ENCODE measurements around the gene LTBP3.

The LTBP3 gene

DNA sequence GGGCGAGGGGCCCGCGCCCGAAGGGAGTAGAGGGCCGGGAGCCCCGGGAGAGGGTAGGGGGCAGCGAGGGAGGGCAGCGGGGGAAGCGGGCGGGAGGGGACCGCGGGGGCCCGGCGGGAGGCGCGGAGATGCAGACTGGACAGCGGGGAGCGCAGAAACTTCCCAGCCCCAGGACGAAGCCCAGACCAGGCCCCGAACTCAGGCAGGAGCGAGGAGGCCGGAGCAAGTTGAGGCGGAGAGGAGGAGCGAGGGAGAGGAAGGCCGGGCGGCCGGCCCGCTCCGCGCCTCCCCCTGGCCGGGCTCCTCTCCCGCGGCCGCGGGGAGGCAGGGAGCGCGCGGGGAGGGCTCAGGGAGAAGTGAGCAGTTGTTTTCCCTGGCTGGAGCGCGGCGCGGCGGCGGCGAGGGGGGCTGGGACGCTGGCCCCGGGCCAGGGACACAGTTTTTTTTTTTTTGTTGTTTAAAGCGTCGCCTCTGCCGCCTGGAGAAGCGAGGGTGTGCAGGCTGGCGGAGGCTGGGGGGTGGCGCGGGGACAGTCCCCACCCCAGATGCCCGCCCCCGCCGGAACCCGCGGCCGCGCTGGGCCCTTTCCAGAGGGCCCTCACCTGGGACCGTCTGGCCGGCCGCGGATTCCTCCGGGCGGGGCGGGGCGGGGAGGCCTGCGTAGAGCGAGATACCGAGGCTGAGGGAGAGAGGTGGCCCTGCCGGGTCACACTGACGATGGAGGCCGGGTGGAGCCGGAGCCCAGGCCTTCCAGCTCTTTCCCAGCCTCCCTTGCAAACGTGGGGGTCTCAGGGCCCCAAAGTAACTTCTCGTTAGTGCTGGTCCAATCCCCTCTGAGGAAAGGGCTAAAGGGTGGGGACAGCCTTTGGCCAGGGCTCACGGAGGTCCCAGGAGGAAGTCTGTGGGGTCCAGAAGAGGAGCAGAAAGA lies at the start of gene LTBP3:
Gene LTBP3, minus strand, starts transcription at position 358 of the 928 bp plus-strand sequence. CDS start 400 bp downstream, outside the sequence.
- DNase-seq = peak; percentile 73

GRCh38 chr11:65606876-65607613 lies 48.9 kb upstream of the LTBP3 start:
- DNase-seq = peak; percentile 38

DNA sequence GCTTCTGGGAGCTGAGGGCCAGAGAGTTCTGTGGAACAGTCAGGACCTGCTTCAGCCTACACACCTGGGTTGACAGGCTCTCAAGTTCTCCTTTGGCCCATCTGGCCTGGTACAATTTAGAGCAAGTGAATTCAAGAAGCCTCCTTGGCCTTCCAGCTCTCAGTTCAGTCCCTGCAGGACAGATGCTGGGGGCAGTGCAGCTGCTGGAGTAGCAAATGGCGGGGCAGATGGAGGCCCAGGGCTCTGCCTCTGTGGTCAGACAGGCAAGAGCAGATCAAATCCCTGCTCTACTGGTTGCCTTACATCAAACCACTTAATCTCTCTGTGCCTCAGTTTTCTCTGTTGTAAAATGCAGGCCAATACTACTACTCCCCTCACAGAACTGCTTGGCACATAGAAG lies 46.1 kb upstream of the LTBP3 start:
- DNase-seq = no peak

DNA sequence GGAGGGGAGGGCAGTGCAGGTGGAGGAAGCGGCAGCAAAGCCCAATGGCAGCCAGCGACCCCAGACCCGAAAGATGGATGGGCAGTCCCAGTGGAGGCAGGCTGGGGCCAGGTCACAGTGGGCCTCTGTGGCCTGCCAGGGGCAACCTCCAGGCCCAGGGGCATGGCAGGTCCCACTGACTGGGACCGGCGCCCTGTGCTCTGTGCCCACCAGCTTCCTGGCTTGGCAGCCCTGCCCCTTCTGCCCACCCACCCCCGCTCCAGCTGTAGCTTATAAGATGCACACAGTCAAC lies 41.7 kb upstream of the LTBP3 start:
- no peak for DNase-seq

DNA sequence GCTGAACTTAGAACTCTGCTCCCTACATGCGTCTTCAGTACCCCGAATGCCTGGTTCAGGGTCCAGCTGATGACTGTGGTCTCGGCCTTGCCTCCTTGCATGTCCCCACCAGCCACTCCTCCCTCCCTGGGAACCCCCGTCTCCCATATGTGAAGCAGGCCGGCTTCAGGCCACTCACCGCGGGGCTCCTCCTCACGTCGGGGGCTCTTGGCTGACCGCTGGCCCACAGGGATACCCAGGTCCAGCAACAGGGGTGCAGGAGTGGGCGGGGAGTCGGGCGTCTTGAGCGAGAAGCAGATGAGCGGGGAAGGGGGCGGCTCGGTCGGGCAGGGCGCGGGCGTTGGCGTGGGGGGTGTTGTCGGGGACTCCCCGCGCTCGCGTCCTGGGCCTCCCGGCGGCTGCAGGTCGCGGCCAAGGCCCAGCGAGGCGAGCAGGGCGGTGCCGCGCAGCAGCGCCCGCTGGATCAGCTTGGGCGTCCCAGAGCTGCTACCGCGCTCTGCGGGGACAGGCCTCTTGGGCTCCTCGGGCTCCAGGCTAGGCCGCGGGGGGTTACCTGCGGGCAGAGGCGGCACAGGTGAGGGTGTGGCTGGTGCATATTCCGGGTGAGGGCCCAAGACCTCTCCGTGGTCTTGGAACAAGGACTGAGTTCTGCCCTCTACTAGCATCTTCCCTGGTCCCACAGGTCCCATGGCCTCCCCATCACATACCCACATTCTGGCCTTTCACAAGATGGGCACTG lies 41.2 kb upstream of the LTBP3 start:
- DNase-seq = no peak

GRCh38 chr11:65598258-65598699 lies 40.1 kb upstream of the LTBP3 start:
- DNase-seq = no peak

DNA sequence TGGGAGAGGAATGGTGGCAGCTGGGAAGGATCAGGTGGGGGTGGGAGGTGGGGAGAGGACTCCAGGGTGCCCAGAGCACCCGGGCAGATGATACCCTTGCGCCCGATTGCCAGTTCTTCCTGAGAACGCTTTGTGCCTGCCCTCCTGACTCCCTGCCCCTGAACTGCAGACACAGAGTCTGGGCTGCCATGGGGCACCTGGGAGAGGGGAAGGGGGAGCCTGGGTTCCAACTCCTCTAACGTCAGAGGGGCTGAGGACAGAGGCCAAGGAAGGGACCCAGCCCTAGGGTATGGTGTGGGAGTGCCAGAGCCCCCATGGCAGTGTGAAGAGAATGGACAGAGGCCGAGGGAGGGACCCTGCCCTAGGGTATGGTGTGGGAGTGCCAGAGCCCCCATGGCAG lies 38.4 kb upstream of the LTBP3 start:
- DNase-seq = no peak

DNA sequence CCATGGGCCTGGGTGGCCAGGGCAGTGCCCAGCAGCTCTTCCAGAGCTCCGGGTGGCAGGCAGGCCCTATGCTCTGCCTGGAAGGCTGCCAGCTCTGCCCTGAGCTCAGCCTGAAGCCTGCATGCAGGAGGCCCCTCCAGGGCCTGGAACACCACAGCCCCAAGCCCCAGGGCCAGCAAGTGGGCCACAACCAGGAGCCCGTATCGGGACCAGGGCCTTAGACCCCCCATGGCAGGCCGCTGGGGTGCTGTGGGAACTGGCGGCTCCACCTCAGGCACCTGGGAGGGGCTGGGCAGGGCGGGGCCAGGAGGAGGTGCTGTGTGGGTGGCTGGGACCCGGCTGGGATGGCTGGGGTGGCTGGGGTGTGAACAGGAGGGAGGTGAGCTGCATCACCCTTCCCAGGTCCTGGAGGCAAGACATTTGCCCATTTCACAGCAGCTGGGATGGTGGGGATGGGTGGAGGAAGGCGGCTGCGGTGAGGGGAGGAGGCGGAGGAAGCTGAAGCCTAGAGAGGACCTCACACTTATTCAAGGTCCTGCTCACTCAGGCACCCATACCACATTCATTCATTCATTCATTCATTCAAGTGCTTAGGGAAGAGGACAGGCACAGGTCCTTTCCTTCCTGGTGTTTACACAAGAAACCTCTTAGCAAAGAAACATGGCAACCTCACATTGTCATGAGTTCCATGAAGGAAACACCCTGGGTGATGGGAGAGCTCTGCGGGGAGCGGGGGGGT lies 37.6 kb upstream of the LTBP3 start, which contains the start of gene KCNK7:
Gene KCNK7, minus strand, starts transcription at position 258 of the 739 bp plus-strand sequence. Its CDS starts 28 bp downstream, at position 230.
- DNase-seq = peak; percentile 52

- DNase-seq = peak; percentile 77
Observed at GRCh38 chr11:65595131-65595530, 37.0 kb upstream of the LTBP3 start.

GRCh38 chr11:65593518-65594414 lies 35.6 kb upstream of the LTBP3 start:
- peak; percentile 56 for DNase-seq

- DNase-seq = no peak
Observed at GRCh38 chr11:65592858-65593517, 34.8 kb upstream of the LTBP3 start.

DNA sequence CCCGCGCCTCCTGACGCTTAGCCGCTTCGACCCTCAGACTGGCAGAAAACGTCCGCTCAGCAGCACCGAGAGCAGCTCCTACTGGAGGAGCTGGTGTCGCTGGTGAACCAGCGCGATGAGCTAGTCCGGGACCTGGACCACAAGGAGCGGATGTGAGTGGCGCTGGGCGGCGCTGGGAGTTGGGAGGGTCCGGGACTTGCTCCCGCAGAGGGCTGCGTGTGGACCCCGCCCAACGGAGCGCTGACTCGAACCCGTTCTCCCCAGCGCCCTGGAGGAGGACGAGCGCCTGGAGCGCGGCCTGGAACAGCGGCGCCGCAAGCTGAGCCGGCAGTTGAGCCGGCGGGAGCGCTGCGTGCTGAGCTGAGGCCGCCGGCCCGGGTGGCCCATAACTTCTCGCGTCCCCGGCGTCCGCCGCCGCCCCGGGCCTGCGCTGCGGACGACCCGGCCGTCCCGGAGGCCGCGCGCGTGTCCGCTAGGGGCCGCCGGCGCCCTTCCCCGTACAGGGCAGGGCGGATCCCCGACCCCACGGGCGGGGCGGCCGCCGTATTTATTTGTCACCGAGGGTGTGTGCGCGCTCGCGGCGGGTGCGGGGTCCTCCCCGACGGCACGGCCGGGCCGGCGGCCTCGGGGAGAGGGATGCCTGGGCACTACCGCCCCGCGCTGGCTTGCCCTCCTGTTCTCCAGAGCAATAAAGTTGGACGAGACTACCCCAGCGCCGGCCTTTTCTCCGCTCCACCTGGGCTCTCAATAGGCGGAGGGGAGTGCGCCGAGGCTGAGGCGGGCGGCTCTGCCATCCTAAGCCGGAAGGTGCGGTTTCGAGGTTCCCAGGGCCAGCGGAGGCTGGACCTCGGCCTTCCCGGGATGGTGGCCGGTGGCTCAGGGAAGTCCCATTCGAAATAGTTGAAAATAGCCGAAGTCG lies 34.0 kb upstream of the LTBP3 start:
- DNase-seq = no peak

- DNase-seq = no peak
Observed at GRCh38 chr11:65590240-65590738, 32.1 kb upstream of the LTBP3 start.

DNA sequence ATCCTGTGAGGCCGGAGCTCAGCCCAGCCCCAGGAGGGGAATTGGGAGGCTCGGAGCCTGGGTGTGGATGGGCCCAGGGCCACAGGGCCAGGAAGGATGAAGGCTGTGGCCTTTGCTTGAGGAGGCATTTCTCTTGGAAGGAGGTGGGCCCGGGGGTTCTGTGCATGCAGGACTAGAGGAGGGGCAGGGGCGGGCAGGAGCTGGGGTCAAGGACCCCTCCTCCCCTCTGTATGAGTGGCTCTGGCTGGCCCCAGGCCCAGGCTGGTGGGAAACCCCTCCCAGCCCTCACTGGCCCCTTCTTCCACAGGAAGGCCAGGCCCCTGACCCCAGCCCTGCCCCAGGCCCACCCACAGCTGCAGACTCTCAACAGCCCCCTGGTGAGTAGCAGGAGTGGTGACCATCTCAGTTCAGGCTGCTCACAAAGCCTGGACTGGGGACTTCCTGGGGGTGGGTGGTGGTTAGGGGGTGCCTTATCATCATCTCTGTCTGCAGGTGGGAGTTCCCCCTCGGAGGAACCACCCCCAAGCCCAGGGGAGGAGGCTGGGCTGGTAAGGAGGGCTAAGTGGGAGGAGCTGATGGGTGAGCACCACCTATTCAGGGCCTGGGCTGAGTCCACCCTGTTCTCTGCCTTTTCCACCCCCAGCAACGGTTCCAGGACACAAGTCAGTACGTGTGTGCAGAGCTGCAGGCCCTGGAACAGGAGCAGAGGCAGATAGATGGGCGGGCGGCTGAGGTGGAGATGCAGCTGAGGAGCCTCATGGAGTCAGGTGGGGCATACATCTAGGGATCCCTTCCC lies 31.5 kb upstream of the LTBP3 start:
- DNase-seq = peak; percentile 86

DNA sequence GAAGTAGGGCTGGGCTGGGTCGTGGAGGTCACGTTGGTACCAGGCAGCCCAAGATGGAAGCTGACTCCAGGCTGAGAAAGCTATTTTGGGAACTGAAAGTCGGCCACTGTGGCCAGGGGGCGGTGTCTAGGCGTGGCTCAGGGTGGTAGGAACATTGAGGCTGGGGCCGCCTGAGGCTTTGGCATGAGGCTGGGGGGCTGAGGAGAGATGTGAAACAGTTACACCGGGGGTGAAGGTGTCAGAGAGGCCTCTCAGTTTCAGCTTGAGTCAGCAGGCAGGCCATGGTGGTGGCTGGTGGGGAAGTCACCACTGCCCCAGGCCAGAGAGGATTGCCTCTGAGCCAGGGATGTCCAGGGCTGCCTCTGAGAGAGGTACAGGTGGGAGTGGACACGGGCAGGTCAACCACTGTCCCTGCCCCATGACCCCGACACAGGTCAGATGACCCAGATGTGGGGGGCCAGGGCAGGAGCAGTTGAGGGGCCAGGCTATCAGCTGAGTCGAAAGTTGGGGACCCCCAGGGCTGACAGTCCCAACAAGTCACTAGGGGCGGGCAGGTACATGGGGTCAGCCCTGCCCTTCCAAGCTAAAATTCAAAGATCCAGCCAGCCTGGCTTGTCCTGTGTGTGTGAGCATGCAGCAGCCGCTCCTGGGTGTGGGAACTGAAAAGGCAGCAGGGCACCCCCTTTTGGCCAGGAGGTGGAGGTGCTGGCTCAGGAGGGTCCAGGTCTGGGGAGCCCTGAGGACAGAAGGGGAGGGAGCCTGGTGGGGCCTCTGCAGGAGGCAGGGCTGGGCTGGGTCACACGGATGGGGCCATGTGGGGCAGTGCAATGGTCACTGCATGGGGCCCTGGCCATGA lies 30.3 kb upstream of the LTBP3 start:
- DNase-seq = peak; percentile 83

GRCh38 chr11:65586676-65587075 lies 28.5 kb upstream of the LTBP3 start:
- no peak for DNase-seq

GRCh38 chr11:65586247-65586630 lies 28.1 kb upstream of the LTBP3 start:
- DNase-seq = no peak

All from hematopoietic multipotent progenitor cell treated with erythropoietin and hydrocortisone succinate and interleukin-3 and kit ligand, for 8 days (in vitro differentiated cells).